Mammary epithelial cell (primary cell): Measurements from ENCODE around the gene SLC35B2.

Source experiments
- CTCF ChIP-seq, 2 donors: IDR thresholded peaks in 1 of 2; conservative IDR thresholded peaks in 1 of 2; 2 replicates each; pipeline ENCODE4 v1.5.1; 2011 to 2012; ENCODE audit warnings: inconsistent platforms in 2 of 2, low read length in 2 of 2, mild to moderate bottlenecking in 2 of 2, control low read depth in 1 of 2, low read depth in 1 of 2; ENCODE audit not compliant: insufficient read depth in 1 of 2; ENCODE audit errors: extremely low read depth in 1 of 2
- EZH2 ChIP-seq: IDR thresholded peaks from 2 replicates; pipeline ENCODE4 v1.6.1; 2012; ENCODE audit warnings: low read length, inconsistent platforms, borderline replicate concordance

- TF ChIP-seq CTCF (conservative IDR thresholded peaks at IDR 0.05 in 1 of 2, IDR thresholded peaks at IDR 0.05 in 1 of 2; ENCODE audit: extremely low read depth in 1 of 2, insufficient read depth in 1 of 2, low read depth in 1 of 2, low read length in 2 of 2) (no peak), EZH2 (no peak)
Observed at GRCh38 chr6:44284121-44284520, 26.8 kb upstream of the SLC35B2 start.
